ENCODE data around the gene MAMDC4.

Gene MAMDC4

DNA sequence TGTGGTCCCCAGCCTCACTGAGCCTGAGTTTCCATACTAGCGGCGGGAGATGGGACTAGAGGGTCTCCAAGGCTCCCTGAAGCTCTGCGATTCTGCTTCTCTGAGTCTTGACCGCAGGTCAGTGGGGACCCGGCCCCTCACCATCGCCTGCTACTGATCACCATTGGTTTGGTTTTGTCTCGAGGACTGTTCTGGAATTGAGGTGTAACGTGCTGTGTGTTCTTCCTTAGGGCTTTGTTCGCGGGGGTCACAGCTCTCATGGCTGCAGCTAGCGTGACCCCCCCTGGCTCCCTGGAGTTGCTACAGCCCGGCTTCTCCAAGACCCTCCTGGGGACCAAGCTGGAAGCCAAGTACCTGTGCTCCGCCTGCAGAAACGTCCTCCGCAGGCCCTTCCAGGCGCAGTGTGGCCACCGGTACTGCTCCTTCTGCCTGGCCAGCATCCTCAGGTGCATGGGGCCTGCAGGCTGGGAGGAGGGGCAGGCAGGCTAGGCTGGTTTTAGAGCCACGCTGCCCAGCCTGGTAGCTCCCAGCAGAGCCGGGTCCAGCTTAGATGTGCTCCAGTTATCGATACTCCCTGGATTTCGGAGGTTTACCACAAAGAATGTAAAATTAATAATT, 46.4 kb downstream of the MAMDC4 start:
- Histone ChIP-seq H3K27ac (ENCODE audit: extremely low read depth, low read depth, low read length) (no peak overlapping the region), H3K4me3 (ENCODE audit: low read depth, low read length) (no peak overlapping the region), H3K9me3 (ENCODE audit: control insufficient read depth, insufficient read depth, low read depth, low read length) (no peaks in the 10 kb centered on the region), H3K4me1 (ENCODE audit: control insufficient read depth, insufficient read depth, low read length) (no peaks in the 10 kb centered on the region), H3K36me3 (ENCODE audit: control insufficient read depth in 2 of 2, insufficient read depth in 1 of 2, low read length in 2 of 2) (peaks cover 10 to 52% of the 10 kb centered on the region in 2 experiments; a peak in 2 of 3 replicates)
- POLR2A ChIA-PET = interaction anchor here (0.6 to 0.7 kb wide), 2 partner anchors 51 to 137 kb away, joined by 3 read pairs; no protein-coding TSS in a partner anchor
- CTCF ChIA-PET = interaction anchor here (0.6 to 0.9 kb wide), 2 partner anchors 55 to 522 kb away, joined by 4 read pairs; no protein-coding TSS in a partner anchor
- TF ChIP-seq ZNF600 (tag by site-specific recombination; IDR thresholded peaks at IDR 0.05) = 0 out of 2 replicates have a peak, but pooled peaks have one; percentile 54
- TF ChIP-seq ZNF548 (tag by site-specific recombination; IDR thresholded peaks at IDR 0.05) = no peak

DNA sequence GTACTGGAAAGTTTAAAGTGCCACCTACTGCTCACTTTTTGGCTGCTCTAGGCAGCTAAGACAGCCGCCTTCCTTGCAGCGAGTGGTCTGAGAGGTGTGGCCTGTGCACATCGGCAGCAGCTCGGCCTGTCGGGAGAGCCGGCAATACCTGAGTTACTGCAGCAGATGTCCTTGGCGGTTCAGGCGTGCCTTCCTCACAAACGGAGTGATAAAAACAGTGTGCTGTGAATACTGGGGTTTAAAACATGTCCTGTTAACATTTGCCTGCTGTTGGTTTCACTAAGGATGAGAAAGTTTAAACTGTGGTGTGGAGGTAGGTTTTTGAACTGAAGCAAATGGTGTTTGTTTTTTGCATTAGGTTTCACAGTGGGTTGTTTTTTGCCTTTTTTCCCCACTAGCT, 47.0 kb downstream of the MAMDC4 start:
- Histone ChIP-seq H3K9me3 (ENCODE audit: control insufficient read depth, insufficient read depth, low read depth, low read length) (no peaks in the 10 kb centered on the region), H3K4me1 (ENCODE audit: control insufficient read depth, insufficient read depth, low read length) (no peaks in the 10 kb centered on the region), H3K4me3 (ENCODE audit: low read depth, low read length) (no peak overlapping the region), H3K36me3 (ENCODE audit: control insufficient read depth in 2 of 2, insufficient read depth in 1 of 2, low read length in 2 of 2) (peaks cover 13 to 52% of the 10 kb centered on the region in 2 experiments; a peak in 2 of 3 replicates), H3K27ac (ENCODE audit: extremely low read depth, low read depth, low read length) (no peak overlapping the region)
- ChIA-PET POLR2A (no interaction called here), CTCF (interaction anchor here (0.6 to 0.9 kb wide), 2 partner anchors 522 to 674 kb away, joined by 4 read pairs; no protein-coding TSS in a partner anchor)
- 0 out of 2 replicates have a peak, but pooled peaks have one; percentile 19 for TF ChIP-seq PRDM1 (tag by site-specific recombination; IDR thresholded peaks at IDR 0.05)
- TF ChIP-seq KLF7 (tag by site-specific recombination; IDR thresholded peaks at IDR 0.05; ENCODE audit: borderline replicate concordance) = no peak
- TF ChIP-seq, protein P1, sequence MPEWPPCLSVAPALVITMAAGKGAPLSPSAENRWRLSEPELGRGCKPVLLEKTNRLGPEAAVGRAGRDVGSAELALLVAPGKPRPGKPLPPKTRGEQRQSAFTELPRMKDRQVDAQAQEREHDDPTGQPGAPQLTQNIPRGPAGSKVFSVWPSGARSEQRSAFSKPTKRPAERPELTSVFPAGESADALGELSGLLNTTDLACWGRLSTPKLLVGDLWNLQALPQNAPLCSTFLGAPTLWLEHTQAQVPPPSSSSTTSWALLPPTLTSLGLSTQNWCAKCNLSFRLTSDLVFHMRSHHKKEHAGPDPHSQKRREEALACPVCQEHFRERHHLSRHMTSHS (tag by site-specific recombination; IDR thresholded peaks at IDR 0.05) = no peak

DNA sequence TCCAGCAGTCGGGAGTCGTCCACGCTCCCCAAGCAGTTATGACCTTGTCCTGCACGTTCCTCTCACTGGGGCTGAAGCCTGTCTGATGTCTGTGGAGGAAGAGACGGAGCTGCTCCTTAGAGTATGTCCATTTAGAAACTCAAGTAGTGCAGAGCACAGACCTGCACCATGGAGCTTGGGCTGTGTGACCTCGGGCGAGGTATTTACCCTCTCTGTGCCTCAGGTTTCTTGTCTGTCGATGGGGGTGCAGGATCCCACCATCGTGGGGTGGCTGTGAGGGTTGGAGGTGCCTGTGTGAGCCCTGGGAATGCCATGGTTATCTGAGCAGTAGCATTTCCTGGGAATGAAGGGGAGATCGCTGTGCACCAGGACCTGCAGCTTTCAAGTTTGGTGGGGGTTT, 48.4 kb downstream of the MAMDC4 start:
- POLR2A ChIA-PET = no interaction called here
- H3K4me3 ChIP-seq (ENCODE audit: low read depth, low read length) = no peak overlapping the region
- no peaks in the 10 kb centered on the region for H3K9me3 ChIP-seq (ENCODE audit: control insufficient read depth, insufficient read depth, low read depth, low read length)
- no peak overlapping the region for H3K27ac ChIP-seq (ENCODE audit: extremely low read depth, low read depth, low read length)
- H3K4me1 ChIP-seq (ENCODE audit: control insufficient read depth, insufficient read depth, low read length) = no peaks in the 10 kb centered on the region
- no peak for TF ChIP-seq ZNF416 (tag by site-specific recombination; IDR thresholded peaks at IDR 0.05)
- no peak for TF ChIP-seq KLF9 (tag by site-specific recombination; IDR thresholded peaks at IDR 0.05; ENCODE audit: low read depth)
- TF ChIP-seq, protein P2, sequence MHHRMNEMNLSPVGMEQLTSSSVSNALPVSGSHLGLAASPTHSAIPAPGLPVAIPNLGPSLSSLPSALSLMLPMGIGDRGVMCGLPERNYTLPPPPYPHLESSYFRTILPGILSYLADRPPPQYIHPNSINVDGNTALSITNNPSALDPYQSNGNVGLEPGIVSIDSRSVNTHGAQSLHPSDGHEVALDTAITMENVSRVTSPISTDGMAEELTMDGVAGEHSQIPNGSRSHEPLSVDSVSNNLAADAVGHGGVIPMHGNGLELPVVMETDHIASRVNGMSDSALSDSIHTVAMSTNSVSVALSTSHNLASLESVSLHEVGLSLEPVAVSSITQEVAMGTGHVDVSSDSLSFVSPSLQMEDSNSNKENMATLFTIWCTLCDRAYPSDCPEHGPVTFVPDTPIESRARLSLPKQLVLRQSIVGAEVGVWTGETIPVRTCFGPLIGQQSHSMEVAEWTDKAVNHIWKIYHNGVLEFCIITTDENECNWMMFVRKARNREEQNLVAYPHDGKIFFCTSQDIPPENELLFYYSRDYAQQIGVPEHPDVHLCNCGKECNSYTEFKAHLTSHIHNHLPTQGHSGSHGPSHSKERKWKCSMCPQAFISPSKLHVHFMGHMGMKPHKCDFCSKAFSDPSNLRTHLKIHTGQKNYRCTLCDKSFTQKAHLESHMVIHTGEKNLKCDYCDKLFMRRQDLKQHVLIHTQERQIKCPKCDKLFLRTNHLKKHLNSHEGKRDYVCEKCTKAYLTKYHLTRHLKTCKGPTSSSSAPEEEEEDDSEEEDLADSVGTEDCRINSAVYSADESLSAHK (tag by site-specific recombination; IDR thresholded peaks at IDR 0.05) = no peak
- no peak for TF ChIP-seq ZNF549 (tag by site-specific recombination; IDR thresholded peaks at IDR 0.05)
- no peak for TF ChIP-seq ZNF433 (tag by site-specific recombination; IDR thresholded peaks at IDR 0.05; ENCODE audit: low read depth)
- TF ChIP-seq ZNF560 (tag by site-specific recombination; IDR thresholded peaks at IDR 0.05; ENCODE audit: borderline replicate concordance) = no peak
- TF ChIP-seq GLIS2 (tag by site-specific recombination; IDR thresholded peaks at IDR 0.05) = no peak
- TF ChIP-seq ZNF350 (tag by site-specific recombination; IDR thresholded peaks at IDR 0.05) = no peak
- TF ChIP-seq TCF7L2 (IDR thresholded peaks at IDR 0.05; ENCODE audit: borderline replicate concordance, low read depth, low read length) = no peak
- TF ChIP-seq ZNF701 (tag by site-specific recombination; IDR thresholded peaks at IDR 0.05) = no peak
- TF ChIP-seq, protein P3, sequence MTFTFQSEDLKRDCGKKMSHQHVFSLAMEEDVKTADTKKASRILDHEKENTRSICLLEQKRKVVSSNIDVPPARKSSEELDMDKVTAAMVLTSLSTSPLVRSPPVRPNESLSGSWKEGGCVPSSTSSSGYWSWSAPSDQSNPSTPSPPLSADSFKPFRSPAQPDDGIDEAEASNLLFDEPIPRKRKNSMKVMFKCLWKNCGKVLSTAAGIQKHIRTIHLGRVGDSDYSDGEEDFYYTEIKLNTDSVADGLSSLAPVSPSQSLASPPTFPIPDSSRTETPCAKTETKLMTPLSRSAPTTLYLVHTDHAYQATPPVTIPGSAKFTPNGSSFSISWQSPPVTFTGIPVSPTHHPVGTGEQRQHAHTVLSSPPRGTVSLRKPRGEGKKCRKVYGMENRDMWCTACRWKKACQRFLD (tag by site-specific recombination; IDR thresholded peaks at IDR 0.05) = no peak
- TF ChIP-seq, protein P4, sequence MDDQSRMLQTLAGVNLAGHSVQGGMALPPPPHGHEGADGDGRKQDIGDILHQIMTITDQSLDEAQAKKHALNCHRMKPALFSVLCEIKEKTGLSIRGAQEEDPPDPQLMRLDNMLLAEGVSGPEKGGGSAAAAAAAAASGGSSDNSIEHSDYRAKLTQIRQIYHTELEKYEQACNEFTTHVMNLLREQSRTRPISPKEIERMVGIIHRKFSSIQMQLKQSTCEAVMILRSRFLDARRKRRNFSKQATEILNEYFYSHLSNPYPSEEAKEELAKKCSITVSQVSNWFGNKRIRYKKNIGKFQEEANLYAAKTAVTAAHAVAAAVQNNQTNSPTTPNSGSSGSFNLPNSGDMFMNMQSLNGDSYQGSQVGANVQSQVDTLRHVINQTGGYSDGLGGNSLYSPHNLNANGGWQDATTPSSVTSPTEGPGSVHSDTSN (CRISPR knock-in tag; IDR thresholded peaks at IDR 0.05) = no peak
- TF ChIP-seq WT1 (tag by site-specific recombination; IDR thresholded peaks at IDR 0.05) = no peak
- peaks cover 15 to 57% of the 10 kb centered on the region in 2 experiments; a peak in 2 of 3 replicates for H3K36me3 ChIP-seq (ENCODE audit: control insufficient read depth in 2 of 2, insufficient read depth in 1 of 2, low read length in 2 of 2)
- CTCF ChIA-PET = interaction anchor here (0.8 kb wide), 1 partner anchor 129 kb away, joined by 5 read pairs; no protein-coding TSS in a partner anchor
